Measurements from ENCODE around the gene FAM98B. TPM values are rescaled to one million over a fixed set of nuclear protein-coding genes. Genes with fewer than 3 reads are reported as not detected.

FAM98B gene
- total and polyA plus RNA-seq, 2 donors from 2014 or later: 12.9 to 17.2 TPM

- no peak for DNase-seq
- Histone ChIP-seq H3K27me3 (ENCODE audit: control insufficient read depth, insufficient read depth, low read length) (no peaks in the 10 kb centered on the region), H3K36me3 (ENCODE audit: control insufficient read depth in 2 of 3, insufficient read depth in 3 of 3, low read length in 3 of 3) (no peaks in the 10 kb centered on the region), H3K4me1 (ENCODE audit: control insufficient read depth in 2 of 3, insufficient read depth in 2 of 3, low read depth in 1 of 3, low read length in 3 of 3) (no peaks in the 10 kb centered on the region), H3K9ac (ENCODE audit: low read length in 3 of 3) (no peak overlapping the region), H3K4me3 (ENCODE audit: low read length in 3 of 3) (no peak overlapping the region), H3K27ac (ENCODE audit: low read depth in 2 of 2, low read length in 2 of 2) (no peak overlapping the region), H3K9me3 (ENCODE audit: control insufficient read depth in 2 of 3, insufficient read depth in 1 of 3, low read length in 3 of 3) (no peaks in the 10 kb centered on the region)
- no peak for TF ChIP-seq CTCF (IDR thresholded peaks at IDR 0.05; ENCODE audit: borderline replicate concordance, extremely low read depth, insufficient read depth)
- FAIRE-seq: no peak
- intact Hi-C loops (cut with DNase I): no loop called here
These were observed 29.8 kb upstream of the FAM98B start for GRCh38 chr15:38424101-38424552.

- no peak for TF ChIP-seq CTCF (IDR thresholded peaks at IDR 0.05; ENCODE audit: borderline replicate concordance, extremely low read depth, insufficient read depth)
These were observed 28.7 kb upstream of the FAM98B start for GRCh38 chr15:38425269-38425668.

GRCh38 chr15:38427380-38427779 lies 26.5 kb upstream of the FAM98B start:
- no peak overlapping the region for H3K4me3 ChIP-seq (ENCODE audit: low read length in 3 of 3)
- H3K27ac ChIP-seq (ENCODE audit: low read depth in 2 of 2, low read length in 2 of 2): no peak overlapping the region
- H3K4me1 ChIP-seq (ENCODE audit: control insufficient read depth in 2 of 3, insufficient read depth in 2 of 3, low read depth in 1 of 3, low read length in 3 of 3): no peaks in the 10 kb centered on the region
- DNase-seq (no peak), FAIRE-seq (no peak)
- H3K9ac ChIP-seq (ENCODE audit: low read length in 3 of 3): no peak overlapping the region
- TF ChIP-seq CTCF (IDR thresholded peaks at IDR 0.05; ENCODE audit: borderline replicate concordance, extremely low read depth, insufficient read depth): no peak
- H3K36me3 ChIP-seq (ENCODE audit: control insufficient read depth in 2 of 3, insufficient read depth in 3 of 3, low read length in 3 of 3): no peaks in the 10 kb centered on the region
- no peaks in the 10 kb centered on the region for H3K9me3 ChIP-seq (ENCODE audit: control insufficient read depth in 2 of 3, insufficient read depth in 1 of 3, low read length in 3 of 3)
- H3K27me3 ChIP-seq (ENCODE audit: control insufficient read depth, insufficient read depth, low read length): no peaks in the 10 kb centered on the region
- intact Hi-C loops (cut with DNase I): no loop called here

More at GRCh38 chr15:38425269-38425668, 28.7 kb upstream of the FAM98B start:
- Histone ChIP-seq H3K4me3 (ENCODE audit: low read length in 3 of 3) (no peak overlapping the region), H3K27ac (ENCODE audit: low read depth in 2 of 2, low read length in 2 of 2) (no peak overlapping the region), H3K9me3 (ENCODE audit: control insufficient read depth in 2 of 3, insufficient read depth in 1 of 3, low read length in 3 of 3) (no peaks in the 10 kb centered on the region), H3K4me1 (ENCODE audit: control insufficient read depth in 2 of 3, insufficient read depth in 2 of 3, low read depth in 1 of 3, low read length in 3 of 3) (no peaks in the 10 kb centered on the region), H3K9ac (ENCODE audit: low read length in 3 of 3) (no peak overlapping the region), H3K27me3 (ENCODE audit: control insufficient read depth, insufficient read depth, low read length) (no peaks in the 10 kb centered on the region), H3K36me3 (ENCODE audit: control insufficient read depth in 2 of 3, insufficient read depth in 3 of 3, low read length in 3 of 3) (no peaks in the 10 kb centered on the region)
- FAIRE-seq (no peak), DNase-seq (no peak)
- intact Hi-C loops (cut with DNase I): no loop called here
